Muscle layer of colon (tissue), 2 donors: ENCODE measurements around the gene FRMD5.
"Not testable (repeated sequence)": the region's sequence is repeated elsewhere in the genome, so short reads cannot be mapped to it uniquely, and the experiment has no call there.

Source experiments
- H3K27ac ChIP-seq: one replicate; pipeline ENCODE4 v1.7.0; 2013; ENCODE audit warnings: low read depth, mild to moderate bottlenecking, low read length, moderate library complexity
- H3K27me3 ChIP-seq, 2 donors: one replicate each; pipeline ENCODE4 v1.7.0; 2013; ENCODE audit warnings: low read length in 2 of 2, mild to moderate bottlenecking in 2 of 2; ENCODE audit not compliant: insufficient read depth in 2 of 2, control insufficient read depth in 1 of 2
- H3K36me3 ChIP-seq: one replicate; pipeline ENCODE4 v1.7.0; 2013; ENCODE audit warnings: mild to moderate bottlenecking, low read length; ENCODE audit not compliant: insufficient read depth
- H3K4me1 ChIP-seq: one replicate; pipeline ENCODE4 v1.7.0; 2013; ENCODE audit warnings: mild to moderate bottlenecking, low read length; ENCODE audit not compliant: insufficient read depth
- H3K4me3 ChIP-seq, 2 donors: one replicate each; pipeline ENCODE4 v1.7.0; 2013; ENCODE audit warnings: low read length in 2 of 2, low read depth in 1 of 2, mild to moderate bottlenecking in 1 of 2, moderate library complexity in 1 of 2
- H3K9ac ChIP-seq: one replicate; pipeline ENCODE4 v1.7.0; 2013; ENCODE audit warnings: low read length
- H3K9me3 ChIP-seq: one replicate; pipeline ENCODE4 v1.7.0; 2013; ENCODE audit warnings: mild to moderate bottlenecking, low read length
- donor health status: abdominal sarcoma.
- donor health status: Adenocarcinoma of cecum.

Gene FRMD5

DNA sequence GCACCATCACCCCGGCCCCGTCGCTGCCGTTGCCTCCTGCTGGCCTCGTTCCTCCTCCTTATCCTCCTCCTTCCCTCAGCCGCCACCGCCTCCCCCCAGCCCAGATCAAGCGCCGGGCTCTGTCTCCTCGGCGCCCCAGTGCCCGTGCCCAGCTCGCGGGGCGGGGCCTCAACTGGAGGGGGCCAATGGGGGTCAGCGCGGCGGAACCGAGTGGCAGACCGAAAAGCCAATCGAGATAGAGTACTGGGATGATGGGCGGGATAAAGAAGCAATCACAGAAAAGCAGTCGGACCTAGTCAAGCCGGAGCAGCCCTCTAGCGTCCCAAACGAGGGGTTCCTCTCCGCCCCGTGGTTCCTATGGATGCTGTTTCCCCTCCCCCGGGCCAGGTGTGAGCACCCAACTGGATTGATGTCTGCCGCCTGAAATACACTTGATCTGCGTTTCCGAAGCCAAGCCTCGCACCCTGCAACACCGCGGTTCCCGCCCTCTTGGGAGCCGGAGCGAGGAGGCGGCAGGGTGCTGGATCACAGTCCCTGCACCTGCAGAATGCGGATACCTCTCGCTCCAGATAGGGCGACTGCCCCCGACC is at the start of gene FRMD5:
TSS of gene FRMD5 (minus strand) at position 121 of the 590 bp plus-strand sequence.
- Histone ChIP-seq H3K9me3 (no peaks in the 10 kb centered on the region), H3K36me3 (no peaks in the 10 kb centered on the region), H3K9ac (no peak within 1 kb of the TSS), H3K27me3 (peaks cover 16 to 32% of the 10 kb centered on the region in 2 donors), H3K27ac (no peak within 1 kb of the TSS), H3K4me3 (peak within 1 kb of the TSS; percentile 39 to 60), H3K4me1 (peaks cover 9% of the 10 kb centered on the region)

DNA sequence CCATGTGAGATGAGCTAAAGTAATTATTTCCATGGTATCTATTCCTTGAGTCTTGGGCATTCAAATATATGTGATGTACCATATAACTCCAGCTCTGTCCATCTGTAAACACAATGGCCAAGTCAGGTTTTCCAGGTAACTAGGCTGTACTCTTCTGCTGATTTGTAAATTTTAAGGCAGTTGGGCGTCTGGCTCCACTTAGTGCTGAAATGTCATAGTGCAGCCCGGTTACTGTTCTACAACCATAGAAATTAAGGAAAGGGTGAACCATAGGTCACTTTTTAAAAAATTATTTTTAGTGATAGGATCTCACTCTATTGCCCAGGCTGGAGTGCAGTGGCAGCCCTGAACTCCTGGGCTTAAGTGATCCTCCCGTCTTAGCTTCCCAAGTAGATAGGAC is 48.8 kb upstream of the FRMD5 start:
- H3K9me3 ChIP-seq: no peaks in the 10 kb centered on the region
- no peaks in the 10 kb centered on the region for H3K27me3 ChIP-seq
- H3K9ac ChIP-seq: no peak overlapping the region
- no peak overlapping the region for H3K4me3 ChIP-seq
- no peaks in the 10 kb centered on the region for H3K36me3 ChIP-seq
- H3K27ac ChIP-seq: no peak overlapping the region
- no peaks in the 10 kb centered on the region for H3K4me1 ChIP-seq

- Histone ChIP-seq H3K27me3 (no peaks in the 10 kb centered on the region), H3K9ac (no peak overlapping the region), H3K36me3 (no peaks in the 10 kb centered on the region), H3K4me3 (no peak overlapping the region), H3K9me3 (no peaks in the 10 kb centered on the region), H3K27ac (no peak overlapping the region), H3K4me1 (no peaks in the 10 kb centered on the region)
These were observed 48.1 kb upstream of the FRMD5 start for GRCh38 chr15:44243141-44243540.

- Histone ChIP-seq H3K27ac (no peak overlapping the region), H3K9ac (no peak overlapping the region), H3K4me1 (no peaks in the 10 kb centered on the region), H3K4me3 (no peak overlapping the region), H3K9me3 (no peaks in the 10 kb centered on the region), H3K27me3 (no peaks in the 10 kb centered on the region), H3K36me3 (no peaks in the 10 kb centered on the region)
These were observed 36.8 kb upstream of the FRMD5 start for GRCh38 chr15:44231842-44232241.

- not testable (repeated sequence) for H3K9me3 ChIP-seq, H3K36me3 ChIP-seq, H3K4me3 ChIP-seq, H3K27ac ChIP-seq, H3K4me1 ChIP-seq, H3K9ac ChIP-seq, H3K27me3 ChIP-seq
These were observed 34.2 kb upstream of the FRMD5 start for GRCh38 chr15:44229301-44229700.

- Histone ChIP-seq H3K4me1 (no peaks in the 10 kb centered on the region), H3K27ac (no peak overlapping the region), H3K4me3 (no peak overlapping the region), H3K9me3 (no peaks in the 10 kb centered on the region), H3K9ac (no peak overlapping the region), H3K27me3 (no peaks in the 10 kb centered on the region), H3K36me3 (no peaks in the 10 kb centered on the region)
These were observed 32.5 kb upstream of the FRMD5 start for GRCh38 chr15:44227584-44227983.

DNA sequence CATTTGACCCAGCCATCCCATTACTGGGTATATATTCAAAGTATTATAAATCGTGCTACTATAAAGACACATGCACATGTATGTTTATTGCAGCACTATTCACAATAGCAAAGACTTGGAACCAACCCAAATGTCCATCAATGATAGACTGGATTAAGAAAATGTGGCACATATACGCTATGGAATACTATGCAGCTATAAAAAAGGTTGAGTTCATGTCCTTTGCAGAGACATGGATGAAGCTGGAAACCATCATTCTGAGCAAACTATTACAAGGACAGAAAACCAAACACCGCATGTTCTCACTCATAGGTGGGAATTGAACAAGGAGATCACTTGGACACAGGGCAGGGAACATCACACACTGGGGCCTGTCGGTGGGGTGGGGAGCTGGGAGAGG is 31.9 kb upstream of the FRMD5 start:
- not testable (repeated sequence) for H3K27me3 ChIP-seq, H3K9ac ChIP-seq, H3K27ac ChIP-seq, H3K9me3 ChIP-seq, H3K4me1 ChIP-seq, H3K4me3 ChIP-seq, H3K36me3 ChIP-seq

DNA sequence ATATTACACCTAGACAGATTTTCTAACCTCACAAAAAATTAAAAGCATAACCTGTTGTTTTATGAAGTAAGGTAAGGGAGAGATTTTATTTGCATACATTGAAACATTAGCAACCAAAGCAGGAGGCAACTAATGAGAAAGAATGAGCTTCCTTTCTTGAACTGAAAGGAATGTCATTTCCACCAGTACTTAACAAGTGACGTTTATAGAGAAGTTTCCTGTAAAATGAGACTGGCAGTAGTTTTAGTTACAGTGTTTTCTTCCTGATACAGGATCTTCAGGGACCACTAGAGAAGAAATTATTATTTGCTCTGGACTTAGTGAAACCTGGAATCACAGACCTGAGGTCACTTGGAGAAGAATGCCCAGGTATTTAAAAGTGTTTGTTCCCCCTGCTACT is 27.4 kb upstream of the FRMD5 start:
- Histone ChIP-seq H3K27me3 (no peaks in the 10 kb centered on the region), H3K9ac (no peak overlapping the region), H3K4me3 (no peak overlapping the region), H3K9me3 (no peaks in the 10 kb centered on the region), H3K27ac (no peak overlapping the region), H3K36me3 (no peaks in the 10 kb centered on the region), H3K4me1 (no peaks in the 10 kb centered on the region)

DNA sequence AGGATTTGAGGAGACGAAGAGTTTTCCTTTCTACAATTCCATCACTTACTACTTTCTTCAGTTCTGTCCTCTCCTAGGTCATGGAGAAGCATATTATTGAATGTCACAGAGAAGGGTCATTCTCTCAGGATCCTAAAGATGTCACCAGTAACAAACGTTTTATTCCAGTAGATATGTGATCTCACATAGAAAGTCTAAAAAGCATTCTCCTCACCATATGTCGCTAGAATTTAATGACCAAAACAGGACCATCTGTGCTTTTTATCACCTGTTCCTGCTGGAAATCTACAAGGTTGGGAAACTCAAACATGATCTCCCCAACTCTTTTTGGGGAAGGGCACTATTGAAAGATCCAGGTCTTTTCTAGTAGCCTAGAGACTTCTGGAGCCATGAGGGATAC is 24.0 kb upstream of the FRMD5 start:
- Histone ChIP-seq H3K9me3 (no peaks in the 10 kb centered on the region), H3K36me3 (no peaks in the 10 kb centered on the region), H3K4me1 (no peaks in the 10 kb centered on the region), H3K4me3 (no peak overlapping the region), H3K9ac (no peak overlapping the region), H3K27me3 (no peaks in the 10 kb centered on the region), H3K27ac (no peak overlapping the region)

DNA sequence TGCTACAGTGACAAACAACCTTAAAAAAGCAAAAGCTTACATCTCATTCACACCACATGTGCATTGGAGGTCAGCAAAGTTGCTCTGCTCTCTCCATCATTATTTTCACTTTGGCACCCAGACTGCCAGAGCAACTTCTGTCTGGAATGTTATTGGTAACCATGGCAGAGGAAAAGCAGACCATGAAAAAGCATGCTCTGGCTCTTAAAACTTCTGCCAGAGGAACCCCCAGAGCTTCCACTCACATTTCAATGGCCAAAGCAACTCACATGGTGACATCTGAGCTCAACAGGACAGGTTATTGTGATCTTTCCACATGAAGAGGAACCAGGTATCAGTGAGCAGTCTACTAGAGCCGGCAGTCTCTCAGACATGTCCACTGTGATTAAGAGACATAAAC is 21.9 kb upstream of the FRMD5 start:
- H3K9me3 ChIP-seq: no peaks in the 10 kb centered on the region
- no peak overlapping the region for H3K27ac ChIP-seq
- H3K4me3 ChIP-seq: no peak overlapping the region
- no peak overlapping the region for H3K9ac ChIP-seq
- no peaks in the 10 kb centered on the region for H3K4me1 ChIP-seq
- H3K27me3 ChIP-seq: no peaks in the 10 kb centered on the region
- no peaks in the 10 kb centered on the region for H3K36me3 ChIP-seq

GRCh38 chr15:44215594-44215993 is 20.5 kb upstream of the FRMD5 start:
- Histone ChIP-seq H3K4me1 (no peaks in the 10 kb centered on the region), H3K9me3 (no peaks in the 10 kb centered on the region), H3K27me3 (peaks cover 0 to 3% of the 10 kb centered on the region in 2 donors), H3K27ac (no peak overlapping the region), H3K36me3 (no peaks in the 10 kb centered on the region), H3K4me3 (no peak overlapping the region), H3K9ac (no peak overlapping the region)

- H3K27ac ChIP-seq: no peak overlapping the region
- no peak overlapping the region for H3K4me3 ChIP-seq
- H3K27me3 ChIP-seq: peaks cover 0 to 3% of the 10 kb centered on the region in 2 donors
- H3K36me3 ChIP-seq: no peaks in the 10 kb centered on the region
- H3K4me1 ChIP-seq: no peaks in the 10 kb centered on the region
- H3K9ac ChIP-seq: no peak overlapping the region
- no peaks in the 10 kb centered on the region for H3K9me3 ChIP-seq
These were observed 13.9 kb upstream of the FRMD5 start for GRCh38 chr15:44208956-44209355.
